ENCODE data around the gene TUBB6. TPM values are rescaled to one million over a fixed set of nuclear protein-coding genes. Genes with fewer than 3 reads are reported as not detected.

Gene TUBB6
- total and polyA plus RNA-seq, 2 donors (not counting 3 experiments of a cell fraction or from before 2014, with no cell fraction given): 440 to 747 TPM

DNA sequence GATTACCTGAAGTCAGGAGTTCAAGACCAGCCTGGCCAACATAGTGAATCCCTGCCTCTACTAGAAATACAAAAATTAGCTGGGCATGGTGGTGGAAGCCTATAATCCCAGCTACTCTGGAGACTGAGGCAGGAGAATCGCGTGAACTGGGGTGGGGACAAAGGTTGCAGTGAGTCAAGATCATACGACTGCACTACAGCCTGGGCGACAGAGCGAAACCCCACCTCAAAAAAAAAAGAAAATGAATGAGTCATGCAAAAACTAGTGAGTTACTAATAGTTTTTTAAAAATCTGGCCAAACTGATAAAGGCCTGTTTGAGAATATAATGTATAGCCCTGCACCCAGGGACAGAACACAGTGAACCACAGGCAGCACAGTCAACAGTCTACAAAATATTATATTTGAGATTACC is 51.5 kb downstream of the TUBB6 start:
- H2AFZ ChIP-seq (ENCODE audit: low read depth, low read length): no peak overlapping the region
- POLR2A ChIA-PET: interaction anchor here (0.6 kb wide), 1 partner anchor 614 kb away, joined by 3 read pairs; no protein-coding TSS in a partner anchor
- intact Hi-C loops (cut with micrococcal nuclease): no loop called here
- peak; percentile 39 for DNase-seq (ENCODE audit: low read depth, low spot score)
- no peak overlapping the region for H3K27ac ChIP-seq (ENCODE audit: insufficient read depth, low read depth, low read length)
- peaks cover 2% of the 10 kb centered on the region for H3K79me2 ChIP-seq (ENCODE audit: control insufficient read depth, insufficient read depth, low read length)
- peaks cover 11 to 13% of the 10 kb centered on the region in 2 experiments for H3K36me3 ChIP-seq (ENCODE audit: control insufficient read depth in 2 of 2, extremely low read depth in 1 of 2, insufficient read depth in 2 of 2, low read length in 2 of 2)
- no peak overlapping the region for H3K4me3 ChIP-seq (replicated peaks in 1 of 3; ENCODE audit: insufficient read depth in 1 of 3, low read depth in 1 of 3, low read length in 3 of 3)
- CTCF ChIA-PET: interaction anchor here (0.6 to 1.2 kb wide), 3 partner anchors 8 to 32 kb away, joined by 3 to 6 read pairs (median 3); no protein-coding TSS in a partner anchor
- TF ChIP-seq JUN (IDR thresholded peaks at IDR 0.05; ENCODE audit: borderline replicate concordance, insufficient read depth, insufficient read length, low read depth) (peak; percentile 51), EZH2 (IDR thresholded peaks at IDR 0.05; ENCODE audit: borderline replicate concordance, low read depth, low read length, severe bottlenecking) (no peak), MAX (IDR thresholded peaks at IDR 0.05; ENCODE audit: insufficient read depth, insufficient read length) (no peak)
- H3K27me3 ChIP-seq (ENCODE audit: control insufficient read depth in 2 of 2, insufficient read depth in 2 of 2, low read length in 2 of 2): no peaks in the 10 kb centered on the region
- no peak for FAIRE-seq
- H4K20me1 ChIP-seq (replicated peaks; ENCODE audit: control insufficient read depth, extremely low read depth, insufficient read depth, low read length): no peaks in the 10 kb centered on the region
- no peaks in the 10 kb centered on the region for H3K9me3 ChIP-seq (replicated peaks; ENCODE audit: control insufficient read depth, insufficient read depth, low read length)
- BruUV-seq (replicated peaks): no TSS peak
- no peak overlapping the region for H3K4me2 ChIP-seq (ENCODE audit: insufficient read depth, low read length)
- no peaks in the 10 kb centered on the region for H3K9me1 ChIP-seq (replicated peaks; ENCODE audit: control insufficient read depth, extremely low read depth, insufficient read depth, low read length)
- H3K9ac ChIP-seq (replicated peaks; ENCODE audit: extremely low read depth, insufficient read depth, low read length): no peak overlapping the region
- peaks cover 5% of the 10 kb centered on the region for H3K4me1 ChIP-seq (ENCODE audit: control insufficient read depth, extremely low read depth, insufficient read depth, low read length)
- dilution Hi-C loops (cut with MboI; ENCODE audit: extremely low pct_ligation_motif_present, low sequenced_read_pairs): no loop called here

GRCh38 chr18:12361770-12362378 is 53.8 kb downstream of the TUBB6 start:
- POLR2A ChIA-PET: no interaction called here
- CTCF ChIA-PET: no interaction called here
- dilution Hi-C loops (cut with MboI; ENCODE audit: extremely low pct_ligation_motif_present, low sequenced_read_pairs) (no loop called here), intact Hi-C loops (cut with micrococcal nuclease) (no loop called here)
- Histone ChIP-seq H3K79me2 (ENCODE audit: control insufficient read depth, insufficient read depth, low read length) (peaks cover 3% of the 10 kb centered on the region), H3K4me3 (replicated peaks in 1 of 3; ENCODE audit: insufficient read depth in 1 of 3, low read depth in 1 of 3, low read length in 3 of 3) (no peak overlapping the region), H2AFZ (ENCODE audit: low read depth, low read length) (no peak overlapping the region), H3K36me3 (ENCODE audit: control insufficient read depth in 2 of 2, extremely low read depth in 1 of 2, insufficient read depth in 2 of 2, low read length in 2 of 2) (peaks cover 9 to 16% of the 10 kb centered on the region in 2 experiments), H3K9me1 (replicated peaks; ENCODE audit: control insufficient read depth, extremely low read depth, insufficient read depth, low read length) (no peaks in the 10 kb centered on the region), H4K20me1 (replicated peaks; ENCODE audit: control insufficient read depth, extremely low read depth, insufficient read depth, low read length) (no peaks in the 10 kb centered on the region), H3K27ac (ENCODE audit: insufficient read depth, low read depth, low read length) (no peak overlapping the region), H3K9ac (replicated peaks; ENCODE audit: extremely low read depth, insufficient read depth, low read length) (no peak overlapping the region), H3K27me3 (ENCODE audit: control insufficient read depth in 2 of 2, insufficient read depth in 2 of 2, low read length in 2 of 2) (no peaks in the 10 kb centered on the region), H3K4me1 (ENCODE audit: control insufficient read depth, extremely low read depth, insufficient read depth, low read length) (peaks cover 5% of the 10 kb centered on the region), H3K9me3 (replicated peaks; ENCODE audit: control insufficient read depth, insufficient read depth, low read length) (no peaks in the 10 kb centered on the region), H3K4me2 (ENCODE audit: insufficient read depth, low read length) (no peak overlapping the region)
- no peak for DNase-seq (ENCODE audit: low read depth, low spot score)
- no peak for FAIRE-seq
- BruUV-seq (replicated peaks): no TSS peak
- TF ChIP-seq JUN (IDR thresholded peaks at IDR 0.05; ENCODE audit: borderline replicate concordance, insufficient read depth, insufficient read length, low read depth): no peak

Data from endothelial cell of umbilical vein (primary cell).